ENCODE results near the gene ACTMAP.

The ACTMAP gene

GRCh38 chr19:40721936-40722661 is 28.2 kb downstream of the ACTMAP start:
- DNase-seq (ENCODE audit: extremely low read depth in 1 of 2, low read depth in 1 of 2), result no peak

- no peak for DNase-seq (ENCODE audit: extremely low read depth in 1 of 2, low read depth in 1 of 2)
These were observed 29.2 kb downstream of the ACTMAP start for GRCh38 chr19:40721140-40721486.

GRCh38 chr19:40719414-40719894 is 30.8 kb downstream of the ACTMAP start:
- no peak for DNase-seq (ENCODE audit: extremely low read depth in 1 of 2, low read depth in 1 of 2)

GRCh38 chr19:40718774-40719391 is 31.4 kb downstream of the ACTMAP start:
- DNase-seq (ENCODE audit: extremely low read depth in 1 of 2, low read depth in 1 of 2), result no peak

- DNase-seq (ENCODE audit: extremely low read depth in 1 of 2, low read depth in 1 of 2), result no peak
These were observed 32.1 kb downstream of the ACTMAP start for GRCh38 chr19:40717880-40718773.

GRCh38 chr19:40717325-40717879 is 32.9 kb downstream of the ACTMAP start:
- DNase-seq (ENCODE audit: extremely low read depth in 1 of 2, low read depth in 1 of 2), result no peak

- peak; percentile 98 to 100 for DNase-seq (ENCODE audit: extremely low read depth in 1 of 2, low read depth in 1 of 2)
These were observed 33.6 kb downstream of the ACTMAP start, which contains the start of the genes COQ8B and ITPKC for GRCh38 chr19:40716482-40717324. Gene COQ8B (minus strand): TSS chr19:40716886. CDS start chr19:40714632, 2,254 bp downstream. Gene ITPKC (plus strand): TSS chr19:40717112. CDS start chr19:40717136, 24 bp downstream.

GRCh38 chr19:40716031-40716481 is 34.2 kb downstream of the ACTMAP start:
- peak; percentile 47 to 72 for DNase-seq (ENCODE audit: extremely low read depth in 1 of 2, low read depth in 1 of 2)

- peak; percentile 86 to 87 for DNase-seq (ENCODE audit: extremely low read depth in 1 of 2, low read depth in 1 of 2)
These were observed 35.6 kb downstream of the ACTMAP start for GRCh38 chr19:40714441-40715299.

- no peak for DNase-seq (ENCODE audit: extremely low read depth in 1 of 2, low read depth in 1 of 2)
These were observed 36.3 kb downstream of the ACTMAP start for GRCh38 chr19:40713939-40714338.

- no peak for DNase-seq (ENCODE audit: extremely low read depth in 1 of 2, low read depth in 1 of 2)
These were observed 40.5 kb downstream of the ACTMAP start for GRCh38 chr19:40709817-40710216.

GRCh38 chr19:40707615-40708014 is 42.7 kb downstream of the ACTMAP start:
- DNase-seq (ENCODE audit: extremely low read depth in 1 of 2, low read depth in 1 of 2), result no peak

- no peak for DNase-seq (ENCODE audit: extremely low read depth in 1 of 2, low read depth in 1 of 2)
These were observed 44.2 kb downstream of the ACTMAP start for GRCh38 chr19:40705950-40706619.

- no peak for DNase-seq (ENCODE audit: extremely low read depth in 1 of 2, low read depth in 1 of 2)
These were observed 45.0 kb downstream of the ACTMAP start for GRCh38 chr19:40705362-40705651.

- DNase-seq (ENCODE audit: extremely low read depth in 1 of 2, low read depth in 1 of 2), result no peak
These were observed 45.6 kb downstream of the ACTMAP start for GRCh38 chr19:40704491-40705361.

- DNase-seq (ENCODE audit: extremely low read depth in 1 of 2, low read depth in 1 of 2), result no peak
These were observed 47.1 kb downstream of the ACTMAP start for GRCh38 chr19:40703029-40703755.

Data from activated CD8-positive, alpha-beta memory T cell treated with anti-CD3 and anti-CD28 coated beads for 1 hour (primary cell).